Trophoblast cell (in vitro differentiated cells and primary cell): ENCODE results near the gene CDKL5.

ENCODE experiments used
- DNase-seq, 2 donors: peaks; one replicate each; pipeline ENCODE4 v3.0.0-alpha.2; 2016
- H2AFZ ChIP-seq: 2 replicates; pipeline ENCODE4 v1.6.1; 2013; ENCODE audit warnings: low read length, moderate library complexity, mild to moderate bottlenecking; ENCODE audit not compliant: insufficient read depth, poor library complexity
- H2AK5ac ChIP-seq: 2 replicates; pipeline ENCODE4 v1.6.1; 2013; ENCODE audit warnings: mild to moderate bottlenecking, low read length
- H2BK120ac ChIP-seq: 2 replicates; pipeline ENCODE4 v1.6.1; 2013; ENCODE audit warnings: low read length, mild to moderate bottlenecking, moderate library complexity; ENCODE audit not compliant: insufficient read depth, poor library complexity
- H2BK12ac ChIP-seq: 2 replicates; pipeline ENCODE4 v1.6.1; 2013; ENCODE audit warnings: mild to moderate bottlenecking, low read length, moderate library complexity
- H2BK5ac ChIP-seq: 2 replicates; pipeline ENCODE4 v1.6.1; 2013; ENCODE audit warnings: low read length, low read depth, moderate library complexity, mild to moderate bottlenecking; ENCODE audit not compliant: poor library complexity
- H3K14ac ChIP-seq: 2 replicates; pipeline ENCODE4 v1.6.1; 2013; ENCODE audit warnings: mild to moderate bottlenecking, low read length
- H3K18ac ChIP-seq: 2 replicates; pipeline ENCODE4 v1.6.1; 2013; ENCODE audit warnings: mild to moderate bottlenecking, low read length
- H3K23ac ChIP-seq: 2 replicates; pipeline ENCODE4 v1.6.1; 2013; ENCODE audit warnings: low read length
- H3K27ac ChIP-seq: 2 replicates; pipeline ENCODE4 v1.5.1; 2013; ENCODE audit warnings: low read depth, mild to moderate bottlenecking, inconsistent platforms, low read length, moderate library complexity
- H3K27me3 ChIP-seq: 2 replicates; pipeline ENCODE4 v1.6.1; 2013; ENCODE audit warnings: inconsistent platforms, mild to moderate bottlenecking, low read length, moderate library complexity; ENCODE audit not compliant: insufficient read depth
- H3K36me3 ChIP-seq, 2 experiments: 1 replicate in 1 of 2; 2 replicates in 1 of 2; pipeline ENCODE4 v1.6.1; 2013; ENCODE audit warnings: low read length in 2 of 2, mild to moderate bottlenecking in 2 of 2, moderate library complexity in 1 of 2; ENCODE audit not compliant: insufficient read depth in 2 of 2, control insufficient read depth in 1 of 2
- H3K4ac ChIP-seq: 2 replicates; pipeline ENCODE4 v1.6.1; 2013; ENCODE audit warnings: low read depth, mild to moderate bottlenecking, low read length, moderate library complexity
- H3K4me1 ChIP-seq, 2 experiments: 1 replicate in 1 of 2; 2 replicates in 1 of 2; pipeline ENCODE4 v1.6.1; 2013; ENCODE audit warnings: low read length in 2 of 2, mild to moderate bottlenecking in 2 of 2, moderate library complexity in 1 of 2; ENCODE audit not compliant: insufficient read depth in 2 of 2, control insufficient read depth in 1 of 2
- H3K4me2 ChIP-seq: 2 replicates; pipeline ENCODE4 v1.6.1; 2013; ENCODE audit warnings: inconsistent platforms, mild to moderate bottlenecking, low read length, moderate library complexity
- H3K4me3 ChIP-seq: 2 replicates; pipeline ENCODE4 v1.5.1; 2013; ENCODE audit warnings: mild to moderate bottlenecking, low read depth, low read length, inconsistent platforms
- H3K79me1 ChIP-seq: one replicate; pipeline ENCODE4 v1.6.1; 2013; ENCODE audit warnings: low read length
- H3K79me2 ChIP-seq: 2 replicates; pipeline ENCODE4 v1.6.1; 2013; ENCODE audit warnings: low read length, mild to moderate bottlenecking; ENCODE audit not compliant: control insufficient read depth, insufficient read depth, poor library complexity
- H3K9ac ChIP-seq: 2 replicates; pipeline ENCODE4 v1.6.1; 2013; ENCODE audit warnings: mild to moderate bottlenecking, low read length
- H3K9me3 ChIP-seq: 2 replicates; pipeline ENCODE4 v1.6.1; 2013; ENCODE audit warnings: low read depth, mild to moderate bottlenecking, control low read depth, inconsistent platforms, low read length; ENCODE audit not compliant: insufficient read depth
- H4K12ac ChIP-seq: 2 replicates; pipeline ENCODE4 v1.6.1; 2013; ENCODE audit warnings: low read depth, mild to moderate bottlenecking, low read length, moderate library complexity
- H4K8ac ChIP-seq: 2 replicates; pipeline ENCODE4 v1.6.1; 2013; ENCODE audit warnings: low read depth, mild to moderate bottlenecking, low read length, moderate library complexity
- H4K91ac ChIP-seq: one replicate; pipeline ENCODE4 v1.6.1; 2013; ENCODE audit warnings: low read depth, mild to moderate bottlenecking, low read length, moderate library complexity
- WGBS: extraction: QIAGEN DNeasy Blood & Tissue Kit; methylation state at CpG from one replicate; pipeline ENCODE4 v1.1.7; 2013; ENCODE audit warnings: missing lambda C conversion rate; ENCODE audit not compliant: insufficient read length, insufficient coverage; ENCODE audit errors: extremely low coverage; 5-methylcytosine and 5-hydroxymethylcytosine counted together

The CDKL5 gene

DNA sequence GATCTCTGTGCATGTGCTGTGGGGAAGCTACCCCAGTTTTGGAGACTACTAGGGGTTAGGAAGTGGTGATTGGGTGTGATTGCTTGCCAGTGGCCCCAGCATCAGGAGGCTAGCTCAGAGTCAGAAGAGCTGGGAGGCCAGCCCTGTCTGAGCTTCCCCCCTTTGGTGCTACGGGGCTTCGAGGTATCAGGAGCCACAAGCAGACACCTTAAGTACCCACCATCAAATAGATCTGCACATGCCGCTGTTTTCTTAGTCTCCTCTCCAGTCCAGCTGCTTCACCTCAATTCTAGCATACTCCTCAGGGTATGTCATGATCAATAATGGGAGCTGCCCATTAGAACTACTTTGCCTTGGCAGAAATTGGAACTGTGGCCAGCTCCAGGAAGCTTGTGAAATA lies 271.2 kb downstream of the CDKL5 start:
- Histone ChIP-seq H2AFZ (no peak overlapping the region), H4K8ac (no peak overlapping the region), H4K12ac (no peak overlapping the region), H3K9me3 (no peaks in the 10 kb centered on the region), H3K79me1 (no peaks in the 10 kb centered on the region), H3K36me3 (no peaks in the 10 kb centered on the region), H3K4me2 (no peak overlapping the region), H2BK12ac (no peak overlapping the region), H3K79me2 (no peaks in the 10 kb centered on the region), H3K4me3 (no peak overlapping the region), H3K18ac (no peak overlapping the region), H3K27ac (no peak overlapping the region), H2AK5ac (no peak overlapping the region), H2BK5ac (no peak overlapping the region), H3K23ac (no peak overlapping the region), H4K91ac (no peak overlapping the region), H3K4me1 (no peaks in the 10 kb centered on the region), H3K9ac (no peak overlapping the region), H3K14ac (no peak overlapping the region), H3K4ac (no peak overlapping the region), H2BK120ac (no peak overlapping the region), H3K27me3 (no peaks in the 10 kb centered on the region)
- whole genome bisulfite sequencing = no CpG with 5 or more reads among the region's 3 CpGs
- no peak for DNase-seq

GRCh38 chrX:18698737-18699650 lies 273.6 kb downstream of the CDKL5 start:
- no peak overlapping the region for H3K4ac ChIP-seq
- no peak for DNase-seq
- no peaks in the 10 kb centered on the region for H3K36me3 ChIP-seq
- no peak overlapping the region for H3K23ac ChIP-seq
- no CpG with 5 or more reads among the region's 12 CpGs for WGBS
- H3K18ac ChIP-seq = no peak overlapping the region
- H4K91ac ChIP-seq = no peak overlapping the region
- no peak overlapping the region for H4K12ac ChIP-seq
- H3K9ac ChIP-seq = no peak overlapping the region
- H3K79me2 ChIP-seq = no peaks in the 10 kb centered on the region
- H2BK5ac ChIP-seq = no peak overlapping the region
- no peak overlapping the region for H4K8ac ChIP-seq
- no peak overlapping the region for H2AFZ ChIP-seq
- H3K9me3 ChIP-seq = no peaks in the 10 kb centered on the region
- no peak overlapping the region for H2AK5ac ChIP-seq
- H3K27ac ChIP-seq = no peak overlapping the region
- H3K14ac ChIP-seq = no peak overlapping the region
- H3K4me3 ChIP-seq = no peak overlapping the region
- H2BK12ac ChIP-seq = no peak overlapping the region
- H3K4me2 ChIP-seq = no peak overlapping the region
- H3K79me1 ChIP-seq = no peaks in the 10 kb centered on the region
- no peaks in the 10 kb centered on the region for H3K27me3 ChIP-seq
- no peaks in the 10 kb centered on the region for H3K4me1 ChIP-seq
- no peak overlapping the region for H2BK120ac ChIP-seq

DNA sequence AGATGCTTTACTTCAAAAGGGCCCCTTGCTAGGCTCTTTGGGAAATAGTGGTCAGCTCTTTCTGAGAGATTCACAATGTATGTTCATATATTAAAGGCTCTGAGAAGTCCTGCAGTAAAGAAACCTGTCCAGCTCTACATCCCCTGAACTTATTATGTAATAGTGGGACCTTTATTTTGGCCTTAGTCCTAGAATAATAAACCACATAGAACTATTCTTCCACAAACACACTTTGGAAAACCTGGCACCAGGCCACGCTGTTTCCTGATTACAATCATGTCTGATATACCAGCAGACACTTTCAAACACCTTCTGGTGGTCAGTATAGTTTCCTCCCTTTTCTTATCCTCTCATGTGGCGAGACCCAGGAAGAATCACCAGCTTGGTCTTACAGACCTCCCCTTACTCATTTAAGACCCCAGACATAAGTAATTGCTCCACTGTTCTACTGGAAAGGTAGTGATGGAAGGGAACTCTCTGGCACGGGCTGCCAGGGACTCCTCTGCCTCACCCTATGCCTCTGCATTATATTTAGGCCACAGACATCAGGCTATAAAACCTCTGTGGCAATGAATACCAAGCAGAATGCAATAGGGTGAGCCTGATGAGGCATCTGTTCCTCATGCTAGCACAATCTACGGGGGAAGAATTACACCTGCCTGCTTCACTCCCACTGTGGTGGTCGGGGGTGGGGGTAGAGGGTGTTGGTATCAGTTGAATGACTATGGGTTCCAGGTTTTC lies 276.4 kb downstream of the CDKL5 start:
- H3K9me3 ChIP-seq = no peaks in the 10 kb centered on the region
- H4K8ac ChIP-seq = no peak overlapping the region
- no peak overlapping the region for H3K18ac ChIP-seq
- H3K23ac ChIP-seq = no peak overlapping the region
- H2BK12ac ChIP-seq = no peak overlapping the region
- no peak overlapping the region for H4K12ac ChIP-seq
- no peaks in the 10 kb centered on the region for H3K4me1 ChIP-seq
- no peak overlapping the region for H3K9ac ChIP-seq
- no peak overlapping the region for H3K27ac ChIP-seq
- no peak overlapping the region for H3K14ac ChIP-seq
- H3K27me3 ChIP-seq = no peaks in the 10 kb centered on the region
- no peak overlapping the region for H3K4me2 ChIP-seq
- no CpG with 5 or more reads among the region's 5 CpGs for WGBS
- H4K91ac ChIP-seq = no peak overlapping the region
- H3K4ac ChIP-seq = no peak overlapping the region
- H3K79me1 ChIP-seq = no peaks in the 10 kb centered on the region
- no peaks in the 10 kb centered on the region for H3K36me3 ChIP-seq
- no peak overlapping the region for H2AFZ ChIP-seq
- H3K4me3 ChIP-seq = no peak overlapping the region
- no peak overlapping the region for H2BK120ac ChIP-seq
- no peak overlapping the region for H2BK5ac ChIP-seq
- H2AK5ac ChIP-seq = no peak overlapping the region
- no peaks in the 10 kb centered on the region for H3K79me2 ChIP-seq
- no peak for DNase-seq

GRCh38 chrX:18702362-18703195 lies 277.2 kb downstream of the CDKL5 start:
- H4K91ac ChIP-seq = no peak overlapping the region
- WGBS = no CpG with 5 or more reads among the region's 12 CpGs
- no peak overlapping the region for H3K14ac ChIP-seq
- no peak overlapping the region for H3K18ac ChIP-seq
- H3K9ac ChIP-seq = no peak overlapping the region
- H3K4ac ChIP-seq = no peak overlapping the region
- H4K12ac ChIP-seq = no peak overlapping the region
- H2AK5ac ChIP-seq = no peak overlapping the region
- H3K4me1 ChIP-seq = no peaks in the 10 kb centered on the region
- no peak overlapping the region for H2BK12ac ChIP-seq
- H2BK120ac ChIP-seq = no peak overlapping the region
- no peak overlapping the region for H3K27ac ChIP-seq
- H2AFZ ChIP-seq = no peak overlapping the region
- no peaks in the 10 kb centered on the region for H3K79me2 ChIP-seq
- H4K8ac ChIP-seq = no peak overlapping the region
- no peak for DNase-seq
- H3K4me2 ChIP-seq = no peak overlapping the region
- H2BK5ac ChIP-seq = no peak overlapping the region
- H3K23ac ChIP-seq = no peak overlapping the region
- H3K4me3 ChIP-seq = no peak overlapping the region
- H3K9me3 ChIP-seq = no peaks in the 10 kb centered on the region
- no peaks in the 10 kb centered on the region for H3K79me1 ChIP-seq
- no peaks in the 10 kb centered on the region for H3K27me3 ChIP-seq
- no peaks in the 10 kb centered on the region for H3K36me3 ChIP-seq
